Measurements from ENCODE around the gene TRMT10C.

GRCh38 chr3:101530686-101531047 lies 31.0 kb upstream of the TRMT10C start:
- TF ChIP-seq CTCF (IDR thresholded peaks at IDR 0.05) (no peak), POLR2AphosphoS5 (IDR thresholded peaks at IDR 0.05; ENCODE audit: low read depth, low read length) (no peak), EZH2phosphoT487 (IDR thresholded peaks at IDR 0.05; ENCODE audit: borderline replicate concordance, low read depth) (no peak), RAD21 (IDR thresholded peaks at IDR 0.05; ENCODE audit: low read length) (no peak)
